ENCODE data around the gene ZNF888. TPM values are rescaled to one million over a fixed set of nuclear protein-coding genes. Genes with fewer than 3 reads are reported as not detected.
"Not testable (repeated sequence)": the region's sequence is repeated elsewhere in the genome, so short reads cannot be mapped to it uniquely, and the experiment has no call there.

Gene ZNF888
- polyA plus RNA-seq, 1 donor = 9.3 TPM

DNA sequence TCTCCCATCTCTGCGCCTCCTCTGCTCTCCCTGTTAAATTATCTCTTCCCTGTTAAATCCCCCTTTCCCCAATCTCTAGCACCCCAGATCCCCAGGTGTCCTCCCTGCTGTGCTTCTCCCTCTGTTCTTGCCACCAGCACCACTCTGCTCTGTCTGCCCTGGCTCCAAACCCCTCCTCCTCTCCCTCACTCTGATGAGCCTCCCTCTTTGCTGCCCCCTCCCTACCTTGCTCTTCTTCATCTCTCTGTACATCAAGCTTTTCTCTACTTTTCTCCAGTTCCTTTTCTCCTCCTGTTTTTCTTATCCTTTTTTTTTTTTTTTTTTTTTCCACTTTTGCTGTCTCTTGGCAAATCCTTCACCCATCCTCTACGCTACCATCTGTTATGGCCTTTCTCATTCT, 18.3 kb upstream of the ZNF888 start:
- Histone ChIP-seq H3K9me3 (ENCODE audit: control insufficient read depth, low read depth, low read length) (peaks cover 10% of the 10 kb centered on the region), H3K4me3 (ENCODE audit: low read length) (peak overlapping the region; percentile 81), H3K4me1 (ENCODE audit: control insufficient read depth, insufficient read depth, low read length) (peaks cover 21% of the 10 kb centered on the region), H3K27ac (ENCODE audit: low read length) (peak overlapping the region; percentile 82)
- not testable (repeated sequence) for H3K27me3 ChIP-seq (ENCODE audit: control insufficient read depth, insufficient read depth, low read length); H3K36me3 ChIP-seq (ENCODE audit: control insufficient read depth, insufficient read depth, low read length); DNase-seq
- WGBS (ENCODE audit: insufficient coverage, low lambda C conversion rate) = 6% methylated on average over 2 of the region's 2 CpGs

DNA sequence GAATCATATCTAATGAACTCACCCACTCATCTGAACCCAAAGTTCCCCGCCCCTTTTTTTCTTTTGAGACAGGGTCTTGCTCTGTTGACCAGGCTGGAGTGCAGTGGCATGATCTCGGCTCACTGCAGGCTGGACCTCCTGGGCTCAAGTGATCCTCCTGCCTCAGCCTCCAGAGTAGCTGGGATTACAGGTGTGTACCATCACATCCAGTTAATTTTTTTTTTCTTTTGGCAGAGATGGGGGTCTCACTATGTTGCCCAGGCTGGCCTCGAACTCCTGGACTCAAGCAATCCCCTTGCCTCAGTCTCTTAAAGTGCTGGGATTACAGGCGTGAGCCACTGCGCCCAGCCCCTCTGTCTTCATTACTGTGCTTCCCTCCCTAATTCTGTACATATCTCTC, 17.7 kb upstream of the ZNF888 start:
- peaks cover 22% of the 10 kb centered on the region for H3K4me1 ChIP-seq (ENCODE audit: control insufficient read depth, insufficient read depth, low read length)
- WGBS (ENCODE audit: insufficient coverage, low lambda C conversion rate) = no CpG with 5 or more reads among the region's 5 CpGs
- H3K27me3 ChIP-seq (ENCODE audit: control insufficient read depth, insufficient read depth, low read length); H3K36me3 ChIP-seq (ENCODE audit: control insufficient read depth, insufficient read depth, low read length); DNase-seq; H3K9me3 ChIP-seq (ENCODE audit: control insufficient read depth, low read depth, low read length); H3K27ac ChIP-seq (ENCODE audit: low read length); H3K4me3 ChIP-seq (ENCODE audit: low read length): not testable (repeated sequence)

DNA sequence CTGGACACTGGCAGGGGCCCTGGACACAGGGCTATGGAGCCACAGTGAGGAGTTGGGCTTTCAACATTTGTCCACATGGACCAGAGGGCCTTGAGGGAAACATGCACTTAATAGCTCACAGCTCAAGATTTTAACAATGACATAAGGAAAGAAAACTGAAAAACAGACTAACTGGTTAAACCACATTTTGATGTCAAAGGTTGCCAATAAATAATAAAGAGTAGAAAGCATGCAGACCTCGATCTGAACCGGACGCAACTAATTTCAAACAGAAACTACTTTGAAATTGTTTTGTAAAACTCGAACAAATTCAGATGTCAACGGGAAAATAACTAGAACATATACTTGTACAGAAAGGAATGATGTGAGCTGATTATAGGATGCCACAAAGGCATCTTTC, 15.5 kb upstream of the ZNF888 start:
- Histone ChIP-seq H3K4me1 (ENCODE audit: control insufficient read depth, insufficient read depth, low read length) (peaks cover 22% of the 10 kb centered on the region), H3K27ac (ENCODE audit: low read length) (peak overlapping the region; percentile 31), H3K4me3 (ENCODE audit: low read length) (no peak overlapping the region), H3K27me3 (ENCODE audit: control insufficient read depth, insufficient read depth, low read length) (no peaks in the 10 kb centered on the region), H3K9me3 (ENCODE audit: control insufficient read depth, low read depth, low read length) (peaks cover 8% of the 10 kb centered on the region), H3K36me3 (ENCODE audit: control insufficient read depth, insufficient read depth, low read length) (peaks cover 2% of the 10 kb centered on the region)
- peak in 1 of 2 donors; percentile 70 for DNase-seq
- WGBS (ENCODE audit: insufficient coverage, low lambda C conversion rate) = 80% methylated on average over 1 of the region's 5 CpGs

DNA sequence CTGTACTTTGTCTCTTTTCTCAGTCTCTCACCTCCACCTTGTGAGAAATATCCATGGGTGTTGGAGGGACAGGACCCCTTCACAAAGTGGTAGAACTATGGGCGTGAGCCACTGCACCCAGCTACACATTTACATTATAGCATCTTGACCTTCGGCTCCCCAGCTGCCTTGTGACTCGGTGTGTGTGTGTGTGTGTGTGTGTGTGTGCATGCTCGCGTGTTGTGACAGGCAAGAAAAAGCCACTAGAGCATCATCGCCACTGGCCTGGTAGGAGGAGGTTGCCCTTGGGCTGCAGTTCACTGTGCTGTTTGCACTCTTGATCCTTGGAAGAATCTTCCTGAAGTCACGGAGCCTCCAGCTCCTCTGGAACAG, 13.7 kb upstream of the ZNF888 start:
- H3K4me3 ChIP-seq (ENCODE audit: low read length) = no peak overlapping the region
- no peaks in the 10 kb centered on the region for H3K27me3 ChIP-seq (ENCODE audit: control insufficient read depth, insufficient read depth, low read length)
- DNase-seq = peak; percentile 66 to 81
- WGBS (ENCODE audit: insufficient coverage, low lambda C conversion rate) = no CpG with 5 or more reads among the region's 7 CpGs
- H3K4me1 ChIP-seq (ENCODE audit: control insufficient read depth, insufficient read depth, low read length) = peaks cover 19% of the 10 kb centered on the region
- peak overlapping the region; percentile 84 for H3K27ac ChIP-seq (ENCODE audit: low read length)
- peaks cover 8% of the 10 kb centered on the region for H3K9me3 ChIP-seq (ENCODE audit: control insufficient read depth, low read depth, low read length)
- H3K36me3 ChIP-seq (ENCODE audit: control insufficient read depth, insufficient read depth, low read length) = peaks cover 2% of the 10 kb centered on the region

DNA sequence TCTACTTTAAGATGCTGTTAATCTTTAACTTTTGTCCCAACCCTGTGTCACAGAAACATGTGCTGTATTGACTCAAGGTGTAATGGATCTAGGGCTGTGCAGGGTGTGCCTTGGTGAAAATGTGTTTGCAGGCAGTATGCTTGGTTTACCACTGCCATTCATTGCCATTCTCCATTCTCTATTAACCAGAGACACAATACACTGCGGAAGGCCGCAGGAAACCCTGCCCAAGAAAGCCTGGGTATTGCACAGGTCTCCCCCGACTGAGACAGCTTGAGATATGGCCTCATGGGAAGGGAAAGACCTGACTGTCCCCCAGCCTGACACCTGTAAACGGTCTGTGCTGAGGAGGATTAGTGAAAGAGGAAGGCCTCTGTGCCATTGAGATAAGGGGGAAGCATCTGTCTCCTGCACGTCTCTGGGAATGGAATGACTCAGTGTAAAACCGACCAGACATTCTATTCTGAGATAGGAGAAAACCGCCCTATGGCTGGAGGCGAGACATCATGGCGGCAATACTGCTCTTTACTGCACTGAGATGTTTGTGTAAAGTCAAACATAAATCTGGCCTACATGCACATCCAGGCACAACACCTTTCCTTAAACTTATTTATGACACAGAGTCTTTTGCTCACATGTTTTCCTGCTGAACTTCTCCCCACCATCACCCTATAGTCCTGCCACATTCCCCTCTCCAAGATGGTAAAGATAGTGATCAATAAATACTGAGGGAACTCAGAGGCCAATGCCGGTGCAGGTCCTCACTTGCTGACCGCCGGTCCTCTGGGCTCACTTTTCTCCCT, 13.1 kb upstream of the ZNF888 start:
- Histone ChIP-seq H3K27ac (ENCODE audit: low read length) (peak overlapping the region; percentile 84), H3K4me3 (ENCODE audit: low read length) (no peak overlapping the region), H3K36me3 (ENCODE audit: control insufficient read depth, insufficient read depth, low read length) (peaks cover 2% of the 10 kb centered on the region), H3K9me3 (ENCODE audit: control insufficient read depth, low read depth, low read length) (peaks cover 8% of the 10 kb centered on the region), H3K27me3 (ENCODE audit: control insufficient read depth, insufficient read depth, low read length) (no peaks in the 10 kb centered on the region), H3K4me1 (ENCODE audit: control insufficient read depth, insufficient read depth, low read length) (peaks cover 19% of the 10 kb centered on the region)
- WGBS (ENCODE audit: insufficient coverage, low lambda C conversion rate) = no CpG with 5 or more reads among the region's 12 CpGs
- DNase-seq = peak; percentile 61 to 86

DNA sequence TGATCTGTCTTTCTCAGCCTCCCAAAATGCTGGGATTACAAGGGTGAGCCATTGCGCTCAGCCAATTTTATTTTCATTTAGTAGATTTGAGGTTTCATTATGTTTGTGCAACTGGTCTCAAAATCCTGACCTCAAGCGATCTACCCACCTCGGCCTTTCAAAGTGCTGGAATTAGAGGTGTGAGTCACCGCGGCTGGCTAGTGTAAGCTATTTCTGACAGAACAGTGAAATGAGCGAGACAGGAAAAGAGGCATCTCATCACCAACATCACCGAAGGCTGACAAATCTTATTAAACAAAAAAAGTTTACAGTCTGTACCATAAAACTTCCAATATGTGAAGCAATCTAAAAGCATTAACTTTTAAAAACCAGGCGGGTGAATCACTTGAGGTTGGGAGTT, 12.2 kb upstream of the ZNF888 start:
- no peak for DNase-seq
- Histone ChIP-seq H3K4me1 (ENCODE audit: control insufficient read depth, insufficient read depth, low read length) (peaks cover 19% of the 10 kb centered on the region), H3K36me3 (ENCODE audit: control insufficient read depth, insufficient read depth, low read length) (peaks cover 2% of the 10 kb centered on the region), H3K27ac (ENCODE audit: low read length) (peak overlapping the region; percentile 84), H3K9me3 (ENCODE audit: control insufficient read depth, low read depth, low read length) (peaks cover 8% of the 10 kb centered on the region), H3K27me3 (ENCODE audit: control insufficient read depth, insufficient read depth, low read length) (no peaks in the 10 kb centered on the region), H3K4me3 (ENCODE audit: low read length) (no peak overlapping the region)
- WGBS (ENCODE audit: insufficient coverage, low lambda C conversion rate) = 70% methylated on average over 2 of the region's 8 CpGs

DNA sequence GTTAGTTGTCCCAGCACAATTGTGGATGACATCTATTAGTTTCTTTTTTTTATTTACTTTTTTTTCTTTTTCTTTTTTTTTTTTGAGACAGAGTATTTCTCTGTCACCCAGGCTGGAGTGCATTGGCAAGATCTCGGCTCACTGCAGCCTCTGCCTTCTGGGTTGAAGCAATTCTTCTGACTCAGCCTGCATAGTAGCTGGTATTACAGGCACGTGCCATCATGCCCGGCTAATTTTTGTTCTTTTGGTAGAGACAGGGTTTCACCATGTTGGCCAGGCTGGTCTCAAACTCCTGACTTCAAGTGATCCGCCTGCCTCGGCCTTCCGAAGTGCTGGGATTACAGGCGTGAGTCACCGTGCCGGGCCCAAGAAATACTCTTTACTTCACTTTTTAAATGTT, 1.4 kb upstream of the ZNF888 start:
- H3K27ac ChIP-seq (ENCODE audit: low read length); H3K9me3 ChIP-seq (ENCODE audit: control insufficient read depth, low read depth, low read length): not testable (repeated sequence)

DNA sequence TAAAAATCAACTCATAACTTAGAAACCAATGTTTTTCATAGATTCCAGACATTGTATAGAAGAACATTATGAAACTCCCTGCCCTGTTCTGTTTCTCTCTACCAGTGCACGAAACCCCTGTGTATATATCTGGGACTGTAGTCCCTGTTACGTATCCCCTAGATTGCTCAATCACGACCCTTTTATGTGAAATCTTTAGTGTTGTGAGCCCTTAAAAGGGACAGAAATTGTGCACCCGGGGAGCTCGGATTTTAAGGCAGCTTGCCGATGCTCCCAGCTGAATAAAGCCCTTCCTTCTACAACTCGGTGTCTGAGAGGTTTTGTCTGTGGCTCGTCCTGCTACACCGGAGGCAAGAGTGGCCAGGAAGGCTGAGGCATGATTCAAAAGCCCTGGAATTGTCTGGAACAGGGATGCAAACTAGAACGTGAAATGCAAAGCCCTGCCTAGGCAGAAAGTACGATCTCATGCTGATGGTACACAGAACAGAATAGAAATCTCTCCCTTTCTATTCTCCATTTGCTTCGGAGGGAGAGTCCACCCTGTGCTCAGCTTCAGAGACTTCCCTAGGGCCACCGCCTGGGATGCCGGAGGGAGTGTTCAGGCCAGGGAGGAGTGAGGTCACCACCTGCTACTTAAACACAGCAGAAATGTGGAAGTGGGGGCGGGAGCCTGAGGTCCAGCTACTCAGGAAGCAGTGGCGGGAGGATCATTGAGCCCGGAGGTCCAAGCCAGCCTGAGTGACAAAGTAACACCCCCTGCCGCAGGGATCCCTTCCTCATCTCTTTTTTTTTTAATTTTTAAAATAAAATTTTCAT, 758 bp upstream of the ZNF888 start:
- Histone ChIP-seq H3K36me3 (ENCODE audit: control insufficient read depth, insufficient read depth, low read length) (peaks cover 11% of the 10 kb centered on the region), H3K27me3 (ENCODE audit: control insufficient read depth, insufficient read depth, low read length) (no peaks in the 10 kb centered on the region), H3K27ac (ENCODE audit: low read length) (peak overlapping the region; percentile 87), H3K9me3 (ENCODE audit: control insufficient read depth, low read depth, low read length) (no peaks in the 10 kb centered on the region), H3K4me3 (ENCODE audit: low read length) (peak overlapping the region; percentile 92), H3K4me1 (ENCODE audit: control insufficient read depth, insufficient read depth, low read length) (peaks cover 12% of the 10 kb centered on the region)
- no CpG with 5 or more reads among the region's 18 CpGs for WGBS (ENCODE audit: insufficient coverage, low lambda C conversion rate)
- DNase-seq = peak in 1 of 2 donors; percentile 44

More for the DNA sequence above, 1.4 kb upstream of the ZNF888 start:
- not testable (repeated sequence) for H3K27me3 ChIP-seq (ENCODE audit: control insufficient read depth, insufficient read depth, low read length); H3K4me3 ChIP-seq (ENCODE audit: low read length); DNase-seq
- Histone ChIP-seq H3K4me1 (ENCODE audit: control insufficient read depth, insufficient read depth, low read length) (peaks cover 12% of the 10 kb centered on the region), H3K36me3 (ENCODE audit: control insufficient read depth, insufficient read depth, low read length) (peaks cover 13% of the 10 kb centered on the region)
- WGBS (ENCODE audit: insufficient coverage, low lambda C conversion rate) = 100% methylated on average over 1 of the region's 9 CpGs

DNA sequence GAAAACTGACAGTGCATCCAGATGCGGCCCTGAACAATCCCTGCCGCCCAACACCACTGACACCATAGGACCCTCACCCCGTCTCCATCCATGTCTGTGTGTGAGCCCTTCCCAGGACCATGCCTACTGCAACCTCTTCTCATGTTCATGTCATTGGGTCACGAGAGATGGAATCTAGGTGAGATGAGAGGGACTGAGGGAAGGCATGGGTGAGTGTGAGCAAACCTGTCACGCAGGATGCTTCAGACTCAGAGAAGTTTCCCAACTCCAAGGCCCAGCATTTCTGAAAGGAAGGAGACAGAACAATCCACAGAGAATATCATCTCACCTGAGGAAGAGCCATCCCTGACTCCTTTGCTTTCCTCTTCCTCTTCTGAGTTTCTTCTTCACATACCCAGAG, 5.7 kb downstream of the ZNF888 start:
- no CpG with 5 or more reads among the region's 5 CpGs for WGBS (ENCODE audit: insufficient coverage, low lambda C conversion rate)

DNA sequence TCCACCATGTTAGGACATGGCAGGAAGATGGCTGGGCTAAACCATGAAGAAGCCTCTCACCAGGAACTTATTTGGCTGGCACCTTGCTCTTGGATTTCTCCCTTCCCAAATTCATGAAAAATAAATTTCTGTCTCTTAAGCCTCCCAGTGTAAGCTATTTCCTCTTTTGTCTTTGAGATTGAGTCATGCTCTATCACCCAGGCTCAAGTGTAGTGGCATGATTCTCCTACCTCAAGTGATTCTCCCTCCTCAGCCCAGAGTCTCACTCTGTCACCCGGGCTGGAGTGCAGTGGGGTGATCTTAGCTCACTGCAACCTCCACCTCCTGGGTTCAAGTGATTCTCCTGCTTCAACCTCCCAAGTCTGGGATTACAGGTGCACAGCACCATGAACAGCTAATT, 12.6 kb downstream of the ZNF888 start:
- no peak overlapping the region for H3K4me3 ChIP-seq (ENCODE audit: low read length)
- no CpG with 5 or more reads among the region's 1 CpG for WGBS (ENCODE audit: insufficient coverage, low lambda C conversion rate)
- no peak for DNase-seq
- H3K27ac ChIP-seq (ENCODE audit: low read length) = no peak overlapping the region
- H3K27me3 ChIP-seq (ENCODE audit: control insufficient read depth, insufficient read depth, low read length) = no peaks in the 10 kb centered on the region
- H3K36me3 ChIP-seq (ENCODE audit: control insufficient read depth, insufficient read depth, low read length) = peaks cover 39% of the 10 kb centered on the region
- H3K9me3 ChIP-seq (ENCODE audit: control insufficient read depth, low read depth, low read length) = peaks cover 9% of the 10 kb centered on the region
- H3K4me1 ChIP-seq (ENCODE audit: control insufficient read depth, insufficient read depth, low read length) = no peaks in the 10 kb centered on the region

More for the DNA sequence above, 5.7 kb downstream of the ZNF888 start:
- Histone ChIP-seq H3K4me1 (ENCODE audit: control insufficient read depth, insufficient read depth, low read length) (peaks cover 4% of the 10 kb centered on the region), H3K4me3 (ENCODE audit: low read length) (no peak overlapping the region), H3K36me3 (ENCODE audit: control insufficient read depth, insufficient read depth, low read length) (peaks cover 37% of the 10 kb centered on the region), H3K9me3 (ENCODE audit: control insufficient read depth, low read depth, low read length) (peaks cover 2% of the 10 kb centered on the region), H3K27me3 (ENCODE audit: control insufficient read depth, insufficient read depth, low read length) (no peaks in the 10 kb centered on the region), H3K27ac (ENCODE audit: low read length) (no peak overlapping the region)
- no peak for DNase-seq
